HEK293 (cell line): ENCODE measurements around the gene PIPOX.
"Not testable (repeated sequence)": the region's sequence is repeated elsewhere in the genome, so short reads cannot be mapped to it uniquely, and the experiment has no call there.

Experiments
- CTCF ChIA-PET: fragments of 350-600 bp; formaldehyde crosslinking; extraction: SDS; loops from one replicate; lab custom pipeline; 2021; ENCODE audit warnings: antibody characterized with exemption; lab: Yijun Ruan, JAX
- POLR2A ChIA-PET: fragments of 300-600 bp; formaldehyde crosslinking; extraction: SDS; loops from one replicate; lab custom pipeline; 2020; ENCODE audit warnings: antibody characterized with exemption, inconsistent platforms; lab: Yijun Ruan, JAX
- H3K27ac ChIP-seq: fragments of 200-500 bp; sonication (Bioruptor generic); 2 replicates; pipeline ENCODE4 v1.5.1; 2014; ENCODE audit warnings: low read depth, low read length, control low read depth, inconsistent platforms; ENCODE audit errors: extremely low read depth
- H3K36me3 ChIP-seq, 2 experiments: fragments of 200-500 bp in 1 of 2; sonication (Bioruptor generic) in 1 of 2; 1 replicate in 1 of 2; 2 replicates in 1 of 2; pipeline ENCODE4 v1.5.1; 2014 to 2017; ENCODE audit warnings: inconsistent platforms in 2 of 2, low read length in 2 of 2; ENCODE audit not compliant: control insufficient read depth in 2 of 2, insufficient read depth in 1 of 2
- H3K4me1 ChIP-seq: fragments of 200-500 bp; sonication (Bioruptor generic); 2 replicates; pipeline ENCODE4 v1.5.1; 2014; ENCODE audit warnings: mild to moderate bottlenecking, low read length, inconsistent platforms; ENCODE audit not compliant: control insufficient read depth, insufficient read depth
- H3K4me3 ChIP-seq: 2 replicates; pipeline ENCODE4 v1.5.1; 2011; ENCODE audit warnings: low read depth, mild to moderate bottlenecking, control low read depth, low read length, moderate library complexity
- H3K9me3 ChIP-seq: fragments of 200-500 bp; sonication (Bioruptor generic); 2 replicates; pipeline ENCODE4 v1.5.1; 2014; ENCODE audit warnings: low read depth, low read length, inconsistent platforms; ENCODE audit not compliant: control insufficient read depth, insufficient read depth
- BCL11B ChIP-seq: fragments of 450-650 bp; formaldehyde crosslinking; IDR thresholded peaks from 2 replicates; pipeline ENCODE4 v1.5.1; 2016; ENCODE audit warnings: low read depth, missing biosample characterization, missing genetic modification characterization
- HOXC10 ChIP-seq: sonication (generic); formaldehyde crosslinking; IDR thresholded peaks from 2 replicates; pipeline ENCODE4 v1.8.1; 2023; ENCODE audit warnings: mild to moderate bottlenecking, missing genetic modification reagents
- HOXD13 ChIP-seq: sonication (generic); formaldehyde crosslinking; IDR thresholded peaks from 2 replicates; pipeline ENCODE4 v1.8.0; 2022; ENCODE audit warnings: missing genetic modification reagents, borderline replicate concordance
- SALL2 ChIP-seq: fragments of 450-650 bp; formaldehyde crosslinking; IDR thresholded peaks from 2 replicates; pipeline ENCODE4 v1.5.0; 2017; ENCODE audit warnings: missing biosample characterization, mild to moderate bottlenecking, missing genetic modification characterization, borderline replicate concordance
- TRIM28 ChIP-seq: IDR thresholded peaks from 2 replicates; pipeline ENCODE4 v1.6.1; 2011; ENCODE audit warnings: low read length, control low read depth, borderline replicate concordance
- YY1 ChIP-seq: fragments of 450-650 bp; formaldehyde crosslinking; IDR thresholded peaks from 2 replicates; pipeline ENCODE4 v1.5.1; 2018; ENCODE audit warnings: missing biosample characterization, missing genetic modification characterization
- ZFP69B ChIP-seq: fragments of 450-650 bp; formaldehyde crosslinking; IDR thresholded peaks from 2 replicates; pipeline ENCODE4 v1.5.1; 2016; ENCODE audit warnings: missing biosample characterization, missing genetic modification characterization
- ZNF121 ChIP-seq: fragments of 450-650 bp; formaldehyde crosslinking; IDR thresholded peaks from 2 replicates; pipeline ENCODE4 v1.5.1; 2016; ENCODE audit warnings: missing biosample characterization, missing genetic modification characterization
- ZNF132 ChIP-seq: fragments of 450-650 bp; formaldehyde crosslinking; IDR thresholded peaks from 2 replicates; pipeline ENCODE4 v1.5.1; 2017; ENCODE audit warnings: missing biosample characterization, missing genetic modification characterization, borderline replicate concordance
- ZNF140 ChIP-seq: fragments of 450-650 bp; formaldehyde crosslinking; IDR thresholded peaks from 2 replicates; pipeline ENCODE4 v1.5.1; 2016; ENCODE audit warnings: missing biosample characterization, missing genetic modification characterization
- ZNF202 ChIP-seq: fragments of 450-650 bp; formaldehyde crosslinking; IDR thresholded peaks from 2 replicates; pipeline ENCODE4 v1.5.1; 2016; ENCODE audit warnings: missing biosample characterization, missing genetic modification characterization, borderline replicate concordance
- ZNF24 ChIP-seq: fragments of 450-650 bp; formaldehyde crosslinking; IDR thresholded peaks from 2 replicates; pipeline ENCODE4 v1.5.1; 2016; ENCODE audit warnings: missing biosample characterization, missing genetic modification characterization
- ZNF292 ChIP-seq: fragments of 450-650 bp; formaldehyde crosslinking; IDR thresholded peaks from 2 replicates; pipeline ENCODE4 v1.5.1; 2016; ENCODE audit warnings: low read depth, missing biosample characterization, missing genetic modification characterization, borderline replicate concordance
- ZNF311 ChIP-seq: fragments of 450-650 bp; formaldehyde crosslinking; IDR thresholded peaks from 2 replicates; pipeline ENCODE4 v1.5.1; 2017; ENCODE audit warnings: missing biosample characterization, missing genetic modification characterization, borderline replicate concordance
- ZNF416 ChIP-seq: fragments of 450-650 bp; formaldehyde crosslinking; IDR thresholded peaks from 2 replicates; pipeline ENCODE4 v1.5.1; 2016; ENCODE audit warnings: missing biosample characterization, missing genetic modification characterization
- ZNF501 ChIP-seq: fragments of 450-650 bp; formaldehyde crosslinking; IDR thresholded peaks from 2 replicates; pipeline ENCODE4 v1.5.1; 2016; ENCODE audit warnings: missing biosample characterization, missing genetic modification characterization
- ZNF660 ChIP-seq: fragments of 450-650 bp; IDR thresholded peaks from 2 replicates; pipeline ENCODE4 v1.5.1; 2018; ENCODE audit warnings: missing biosample characterization, mild to moderate bottlenecking, missing genetic modification characterization
- ZNF830 ChIP-seq: fragments of 450-650 bp; IDR thresholded peaks from 2 replicates; pipeline ENCODE4 v1.5.0; 2018; ENCODE audit warnings: missing biosample characterization, missing genetic modification characterization, low read depth, mild to moderate bottlenecking, moderate library complexity
- TF ChIP-seq, protein P1 (sequence below): fragments of 450-650 bp; formaldehyde crosslinking; IDR thresholded peaks from 2 replicates; pipeline ENCODE4 v1.5.1; 2017; ENCODE audit warnings: missing biosample characterization, missing genetic modification characterization
- TF ChIP-seq, protein P2 (sequence below): sonication (generic); formaldehyde crosslinking; IDR thresholded peaks from 2 replicates; pipeline ENCODE4 v1.8.1; 2022; ENCODE audit warnings: mild to moderate bottlenecking, moderate library complexity, missing genetic modification reagents
- TF ChIP-seq, protein P3 (sequence below): fragments of 450-650 bp; formaldehyde crosslinking; IDR thresholded peaks from 2 replicates; pipeline ENCODE4 v1.5.1; 2016; ENCODE audit warnings: missing biosample characterization, missing genetic modification characterization
- TF ChIP-seq, protein P4 (sequence below): fragments of 450-650 bp; formaldehyde crosslinking; IDR thresholded peaks from 2 replicates; pipeline ENCODE4 v1.5.1; 2017; ENCODE audit warnings: missing biosample characterization, missing genetic modification characterization

PIPOX gene

DNA sequence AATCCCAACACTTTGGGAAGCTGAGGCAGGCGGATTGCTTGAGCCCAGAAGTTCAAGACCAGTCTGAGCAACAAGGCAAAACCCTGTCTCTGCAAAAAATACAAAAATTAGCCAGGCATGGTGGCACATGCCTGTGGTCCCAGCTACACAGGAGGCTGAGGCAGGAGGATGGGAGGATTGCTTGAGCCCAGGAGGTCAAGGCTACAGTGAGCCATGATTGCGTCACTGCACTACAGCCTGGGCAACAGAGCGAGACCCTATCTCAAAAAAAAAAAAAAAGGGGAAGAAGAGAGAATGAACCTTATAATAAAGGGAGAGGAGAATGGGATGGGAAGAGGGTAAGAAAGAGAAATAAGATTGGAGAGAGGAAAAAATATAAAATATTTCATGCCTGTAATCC, 45.8 kb downstream of the PIPOX start:
- peak; percentile 68 for TF ChIP-seq ZNF121 (tag by site-specific recombination)
- H3K4me3 ChIP-seq, H3K9me3 ChIP-seq, H3K27ac ChIP-seq, H3K4me1 ChIP-seq, POLR2A ChIA-PET: not testable (repeated sequence)
- H3K36me3 ChIP-seq = peaks cover 0 to 82% of the 10 kb centered on the region in 2 experiments; a peak in 1 of 3 replicates
- CTCF ChIA-PET = interaction anchor here (0.6 to 1.1 kb wide), 5 partner anchors 23 to 186 kb away, joined by 3 to 4 read pairs (median 3); no protein-coding TSS in a partner anchor

DNA sequence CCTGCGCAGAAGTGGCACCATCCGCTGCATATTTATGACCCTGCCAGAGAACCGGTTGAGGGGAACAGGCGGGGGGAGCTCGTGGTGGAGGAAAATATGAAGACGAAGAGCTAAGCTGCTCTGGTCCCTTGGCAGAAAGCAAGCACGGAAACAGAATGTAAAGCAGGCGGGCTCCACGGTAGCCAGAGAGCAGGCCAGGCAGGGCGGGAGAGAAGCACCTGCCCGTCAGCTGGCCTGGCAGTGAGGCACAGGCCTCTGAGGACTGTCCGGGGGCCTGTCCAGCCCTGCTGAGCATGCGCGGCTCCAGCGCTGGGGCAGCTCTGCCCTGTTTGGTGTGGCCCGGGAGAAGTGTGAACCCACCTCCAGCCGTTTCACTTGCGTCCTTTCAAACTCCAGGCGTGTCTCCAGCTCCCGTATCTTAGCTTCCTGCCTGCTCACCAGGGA, 46.7 kb downstream of the PIPOX start:
- Histone ChIP-seq H3K4me3 (no peak overlapping the region), H3K36me3 (peaks cover 0 to 86% of the 10 kb centered on the region in 2 experiments; a peak in 1 of 3 replicates), H3K4me1 (peaks cover 7% of the 10 kb centered on the region), H3K9me3 (no peaks in the 10 kb centered on the region), H3K27ac (no peak overlapping the region)
- ChIA-PET POLR2A (no interaction called here), CTCF (interaction anchor here (0.6 to 4.0 kb wide), 4 partner anchors 19 to 125 kb away, joined by 3 to 19 read pairs (median 6); no protein-coding TSS in a partner anchor)
- TF ChIP-seq BCL11B (tag by site-specific recombination) (no peak), HOXC10 (CRISPR knock-in tag) (no peak), ZFP69B (tag by site-specific recombination) (no peak)
- TF ChIP-seq, protein P1, sequence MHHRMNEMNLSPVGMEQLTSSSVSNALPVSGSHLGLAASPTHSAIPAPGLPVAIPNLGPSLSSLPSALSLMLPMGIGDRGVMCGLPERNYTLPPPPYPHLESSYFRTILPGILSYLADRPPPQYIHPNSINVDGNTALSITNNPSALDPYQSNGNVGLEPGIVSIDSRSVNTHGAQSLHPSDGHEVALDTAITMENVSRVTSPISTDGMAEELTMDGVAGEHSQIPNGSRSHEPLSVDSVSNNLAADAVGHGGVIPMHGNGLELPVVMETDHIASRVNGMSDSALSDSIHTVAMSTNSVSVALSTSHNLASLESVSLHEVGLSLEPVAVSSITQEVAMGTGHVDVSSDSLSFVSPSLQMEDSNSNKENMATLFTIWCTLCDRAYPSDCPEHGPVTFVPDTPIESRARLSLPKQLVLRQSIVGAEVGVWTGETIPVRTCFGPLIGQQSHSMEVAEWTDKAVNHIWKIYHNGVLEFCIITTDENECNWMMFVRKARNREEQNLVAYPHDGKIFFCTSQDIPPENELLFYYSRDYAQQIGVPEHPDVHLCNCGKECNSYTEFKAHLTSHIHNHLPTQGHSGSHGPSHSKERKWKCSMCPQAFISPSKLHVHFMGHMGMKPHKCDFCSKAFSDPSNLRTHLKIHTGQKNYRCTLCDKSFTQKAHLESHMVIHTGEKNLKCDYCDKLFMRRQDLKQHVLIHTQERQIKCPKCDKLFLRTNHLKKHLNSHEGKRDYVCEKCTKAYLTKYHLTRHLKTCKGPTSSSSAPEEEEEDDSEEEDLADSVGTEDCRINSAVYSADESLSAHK (tag by site-specific recombination) = no peak

DNA sequence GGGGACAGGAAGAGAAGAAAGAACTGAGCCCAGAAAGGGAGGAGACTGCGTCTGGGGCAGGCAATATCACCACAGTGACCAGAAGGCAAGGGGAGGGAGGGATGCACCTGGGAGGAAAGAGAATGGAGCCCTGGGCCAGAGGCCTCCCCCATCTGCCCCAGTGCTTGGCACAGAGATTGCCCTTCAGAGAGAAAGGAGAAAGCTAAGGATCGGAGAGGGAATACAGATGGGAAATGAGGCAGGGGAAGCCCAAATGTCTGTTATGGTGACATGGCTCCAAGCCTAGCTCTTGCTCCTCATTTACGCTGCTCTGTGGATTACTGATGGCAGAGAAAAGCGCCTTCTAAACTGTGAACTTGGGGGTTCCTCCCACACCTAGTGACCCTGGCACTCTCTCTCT, 47.2 kb downstream of the PIPOX start:
- ChIA-PET CTCF (interaction anchor here (4.0 kb wide), 1 partner anchor 125 kb away, joined by 19 read pairs; no protein-coding TSS in a partner anchor), POLR2A (no interaction called here)
- TF ChIP-seq, protein P2, sequence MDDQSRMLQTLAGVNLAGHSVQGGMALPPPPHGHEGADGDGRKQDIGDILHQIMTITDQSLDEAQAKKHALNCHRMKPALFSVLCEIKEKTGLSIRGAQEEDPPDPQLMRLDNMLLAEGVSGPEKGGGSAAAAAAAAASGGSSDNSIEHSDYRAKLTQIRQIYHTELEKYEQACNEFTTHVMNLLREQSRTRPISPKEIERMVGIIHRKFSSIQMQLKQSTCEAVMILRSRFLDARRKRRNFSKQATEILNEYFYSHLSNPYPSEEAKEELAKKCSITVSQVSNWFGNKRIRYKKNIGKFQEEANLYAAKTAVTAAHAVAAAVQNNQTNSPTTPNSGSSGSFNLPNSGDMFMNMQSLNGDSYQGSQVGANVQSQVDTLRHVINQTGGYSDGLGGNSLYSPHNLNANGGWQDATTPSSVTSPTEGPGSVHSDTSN (CRISPR knock-in tag) = no peak
- TF ChIP-seq ZNF140 (no peak), SALL2 (tag by site-specific recombination) (no peak), ZNF24 (tag by site-specific recombination) (no peak), ZNF416 (tag by site-specific recombination) (no peak), ZNF830 (no peak), ZNF202 (tag by site-specific recombination) (no peak), ZNF660 (tag by site-specific recombination) (no peak), ZNF311 (tag by site-specific recombination) (no peak), ZNF501 (tag by site-specific recombination) (no peak), YY1 (tag by site-specific recombination) (no peak), HOXD13 (no peak), TRIM28 (no peak), ZNF132 (tag by site-specific recombination) (no peak), ZNF292 (tag by site-specific recombination) (no peak)
- TF ChIP-seq, protein P3, sequence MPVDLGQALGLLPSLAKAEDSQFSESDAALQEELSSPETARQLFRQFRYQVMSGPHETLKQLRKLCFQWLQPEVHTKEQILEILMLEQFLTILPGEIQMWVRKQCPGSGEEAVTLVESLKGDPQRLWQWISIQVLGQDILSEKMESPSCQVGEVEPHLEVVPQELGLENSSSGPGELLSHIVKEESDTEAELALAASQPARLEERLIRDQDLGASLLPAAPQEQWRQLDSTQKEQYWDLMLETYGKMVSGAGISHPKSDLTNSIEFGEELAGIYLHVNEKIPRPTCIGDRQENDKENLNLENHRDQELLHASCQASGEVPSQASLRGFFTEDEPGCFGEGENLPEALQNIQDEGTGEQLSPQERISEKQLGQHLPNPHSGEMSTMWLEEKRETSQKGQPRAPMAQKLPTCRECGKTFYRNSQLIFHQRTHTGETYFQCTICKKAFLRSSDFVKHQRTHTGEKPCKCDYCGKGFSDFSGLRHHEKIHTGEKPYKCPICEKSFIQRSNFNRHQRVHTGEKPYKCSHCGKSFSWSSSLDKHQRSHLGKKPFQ (tag by site-specific recombination) = no peak
- TF ChIP-seq, protein P4, sequence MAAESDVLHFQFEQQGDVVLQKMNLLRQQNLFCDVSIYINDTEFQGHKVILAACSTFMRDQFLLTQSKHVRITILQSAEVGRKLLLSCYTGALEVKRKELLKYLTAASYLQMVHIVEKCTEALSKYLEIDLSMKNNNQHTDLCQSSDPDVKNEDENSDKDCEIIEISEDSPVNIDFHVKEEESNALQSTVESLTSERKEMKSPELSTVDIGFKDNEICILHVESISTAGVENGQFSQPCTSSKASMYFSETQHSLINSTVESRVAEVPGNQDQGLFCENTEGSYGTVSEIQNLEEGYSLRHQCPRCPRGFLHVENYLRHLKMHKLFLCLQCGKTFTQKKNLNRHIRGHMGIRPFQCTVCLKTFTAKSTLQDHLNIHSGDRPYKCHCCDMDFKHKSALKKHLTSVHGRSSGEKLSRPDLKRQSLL = no peak
- Histone ChIP-seq H3K36me3 (peaks cover 0 to 90% of the 10 kb centered on the region in 2 experiments; a peak in 1 of 3 replicates), H3K4me1 (peaks cover 2% of the 10 kb centered on the region), H3K9me3 (no peaks in the 10 kb centered on the region), H3K4me3 (no peak overlapping the region), H3K27ac (no peak overlapping the region)
